ENCODE data around the gene PROCA1.
"Not testable (repeated sequence)": the region's sequence is repeated elsewhere in the genome, so short reads cannot be mapped to it uniquely, and the experiment has no call there.

The PROCA1 gene

GRCh38 chr17:28744104-28744971, 32.6 kb upstream of the PROCA1 start:
- DNase-seq: peak; percentile 75

GRCh38 chr17:28743243-28744103, 31.8 kb upstream of the PROCA1 start, which contains the start of gene TRAF4:
TSS of gene TRAF4 (plus strand) at chr17:28744011. CDS start at chr17:28744113, 102 bp downstream.
- DNase-seq: peak; percentile 80

- DNase-seq: no peak
Observed at GRCh38 chr17:28741358-28742349, 30.0 kb upstream of the PROCA1 start.

GRCh38 chr17:28740406-28741357, 29.0 kb upstream of the PROCA1 start:
- DNase-seq: no peak

- peak; percentile 73 for DNase-seq
Observed at GRCh38 chr17:28738680-28739384, 27.1 kb upstream of the PROCA1 start.

- DNase-seq: no peak
Observed at GRCh38 chr17:28737770-28738679, 26.3 kb upstream of the PROCA1 start.

- no peak for DNase-seq
Observed at GRCh38 chr17:28737316-28737715, 25.6 kb upstream of the PROCA1 start.

- DNase-seq: not testable (repeated sequence)
Observed at GRCh38 chr17:28735913-28736769, 24.5 kb upstream of the PROCA1 start.

- no peak for DNase-seq
Observed at GRCh38 chr17:28735242-28735722, 23.6 kb upstream of the PROCA1 start.

GRCh38 chr17:28734712-28735241, 23.1 kb upstream of the PROCA1 start:
- DNase-seq: no peak

- no peak for DNase-seq
Observed at GRCh38 chr17:28733346-28733745, 21.7 kb upstream of the PROCA1 start.

- no peak for DNase-seq
Observed at GRCh38 chr17:28729950-28730330, 18.3 kb upstream of the PROCA1 start.

- DNase-seq: peak; percentile 98
Observed at GRCh38 chr17:28728364-28729200, 16.9 kb upstream of the PROCA1 start, which contains the start of gene NEK8. TSS of gene NEK8 (plus strand) at chr17:28728788. CDS start at chr17:28728814, 26 bp downstream.

- DNase-seq: peak; percentile 90
Observed at GRCh38 chr17:28726627-28727491, 15.2 kb upstream of the PROCA1 start.

GRCh38 chr17:28726226-28726626, 14.5 kb upstream of the PROCA1 start, which contains the start of gene TLCD1:
TSS of gene TLCD1 (minus strand) at chr17:28726233. CDS start at chr17:28726097, 136 bp downstream.
- DNase-seq: peak; percentile 66

Data from activated CD8-positive, alpha-beta memory T cell treated with anti-CD3 and anti-CD28 coated beads, Interleukin-2, amount 50 U/mL, for 4 hours (primary cell).